Fibroblast of lung (primary cell): ENCODE measurements around the gene NATD1. TPM values are rescaled to one million over a fixed set of nuclear protein-coding genes. Genes with fewer than 3 reads are reported as not detected.

ENCODE experiments used
- DNase-seq, 2 donors: peaks; one replicate each; pipeline versions ENCODE4 v3.0.0 to v3.0.0-alpha.2; 2010; ENCODE audit warnings: low read depth in 2 of 2
- H2AFZ ChIP-seq: 2 replicates; pipeline ENCODE4 v1.5.1; 2012; ENCODE audit warnings: low read length, control low read depth, inconsistent platforms
- H3K27ac ChIP-seq: 2 replicates; pipeline ENCODE4 v1.5.1; 2011; ENCODE audit warnings: low read length, control low read depth; ENCODE audit not compliant: insufficient read depth
- H3K27me3 ChIP-seq: 2 replicates; pipeline ENCODE4 v1.5.1; 2011; ENCODE audit warnings: mild to moderate bottlenecking, low read length; ENCODE audit not compliant: control insufficient read depth, insufficient read depth
- H3K36me3 ChIP-seq: 2 replicates; pipeline ENCODE4 v1.5.1; 2011; ENCODE audit warnings: low read length; ENCODE audit not compliant: control insufficient read depth, insufficient read depth
- H3K4me1 ChIP-seq: 2 replicates; pipeline ENCODE4 v1.5.1; 2011; ENCODE audit warnings: low read length; ENCODE audit not compliant: control insufficient read depth, insufficient read depth; ENCODE audit errors: extremely low read depth
- H3K4me2 ChIP-seq: 2 replicates; pipeline ENCODE4 v1.5.1; 2011; ENCODE audit warnings: low read length, control low read depth; ENCODE audit not compliant: insufficient read depth; ENCODE audit errors: extremely low read depth
- H3K4me3 ChIP-seq, 4 experiments: fragments of 200-600 bp in 1 of 4; sonication (generic) in 1 of 4; replicated peaks in 1 of 4; 2 replicates each; pipeline ENCODE4 v1.5.1; 2011 to 2016; ENCODE audit warnings: low read length in 4 of 4, low read depth in 3 of 4, mild to moderate bottlenecking in 3 of 4, control low read depth in 2 of 4, inconsistent platforms in 1 of 4, mixed read lengths in 1 of 4; ENCODE audit not compliant: insufficient read depth in 1 of 4; ENCODE audit errors: control extremely low read depth in 1 of 4
- H3K79me2 ChIP-seq: 2 replicates; pipeline ENCODE4 v1.5.1; 2012; ENCODE audit warnings: mild to moderate bottlenecking, low read length, inconsistent platforms; ENCODE audit not compliant: control insufficient read depth, insufficient read depth
- H3K9ac ChIP-seq: 2 replicates; pipeline ENCODE4 v1.5.1; 2011; ENCODE audit warnings: mild to moderate bottlenecking, low read length, control low read depth; ENCODE audit not compliant: insufficient read depth
- H3K9me3 ChIP-seq: 2 replicates; pipeline ENCODE4 v1.5.1; 2012; ENCODE audit warnings: low read depth, low read length; ENCODE audit not compliant: control insufficient read depth, insufficient read depth
- H4K20me1 ChIP-seq: 2 replicates; pipeline ENCODE4 v1.5.1; 2011; ENCODE audit warnings: low read length; ENCODE audit not compliant: control insufficient read depth, insufficient read depth; ENCODE audit errors: extremely low read depth
- CTCF ChIP-seq, 2 donors: IDR thresholded peaks in 1 of 2; conservative IDR thresholded peaks in 1 of 2; 1 replicate in 1 of 2; 2 replicates in 1 of 2; pipeline ENCODE4 v1.5.1; 2011 to 2012; ENCODE audit warnings: low read length in 2 of 2, control low read depth in 1 of 2, inconsistent platforms in 1 of 2, low read depth in 1 of 2, mild to moderate bottlenecking in 1 of 2
- EZH2 ChIP-seq: IDR thresholded peaks from 2 replicates; pipeline ENCODE4 v1.5.1; 2012; ENCODE audit warnings: low read length, control low read depth, mild to moderate bottlenecking; ENCODE audit errors: missing control alignments
- polyA plus RNA-seq, 2 donors: library from polyadenylated mRNA; depleted of rRNA in 1 of 2; stranded (reverse) in 1 of 2; unstranded in 1 of 2; fragments of >200 nt; gene quantifications; 2 replicates each; pipeline ENCODE4 v1.2.1, GENCODE V29; 2011 to 2012; ENCODE audit warnings: missing spikeins in 1 of 2
- total RNA-seq: library from RNA; depleted of rRNA; stranded (reverse); fragments of >200 nt; gene quantifications from 2 replicates; pipeline ENCODE4 v1.2.1, GENCODE V29; 2014

NATD1 gene
- total and polyA plus RNA-seq, 2 donors (not counting 1 experiment from before 2014, with no cell fraction given), result 5.6 to 9.2 TPM

- no peak overlapping the region for H3K27ac ChIP-seq
- no peaks in the 10 kb centered on the region for H3K9me3 ChIP-seq
- no peaks in the 10 kb centered on the region for H3K79me2 ChIP-seq
- H3K36me3 ChIP-seq, result no peaks in the 10 kb centered on the region
- no peak overlapping the region for H3K4me3 ChIP-seq
- no peak overlapping the region for H2AFZ ChIP-seq
- TF ChIP-seq CTCF (conservative IDR thresholded peaks at IDR 0.05 in 1 of 2, IDR thresholded peaks at IDR 0.05 in 1 of 2; ENCODE audit: low read depth in 1 of 2, low read length in 2 of 2) (no peak), EZH2 (no peak)
- H3K9ac ChIP-seq, result no peak overlapping the region
- no peaks in the 10 kb centered on the region for H4K20me1 ChIP-seq
- H3K4me2 ChIP-seq, result no peak overlapping the region
- H3K4me1 ChIP-seq, result no peaks in the 10 kb centered on the region
- DNase-seq, result no peak
- H3K27me3 ChIP-seq, result peaks cover 3% of the 10 kb centered on the region
Measured at GRCh38 chr17:21242780-21243515, 10.3 kb downstream of the NATD1 start.

- peaks cover 3% of the 10 kb centered on the region for H3K27me3 ChIP-seq
- H3K9ac ChIP-seq, result no peak overlapping the region
- no peak for DNase-seq
- H3K9me3 ChIP-seq, result no peaks in the 10 kb centered on the region
- TF ChIP-seq CTCF (conservative IDR thresholded peaks at IDR 0.05 in 1 of 2, IDR thresholded peaks at IDR 0.05 in 1 of 2; ENCODE audit: low read depth in 1 of 2, low read length in 2 of 2), result no peak
- TF ChIP-seq EZH2, result no peak
- no peaks in the 10 kb centered on the region for H3K79me2 ChIP-seq
- H3K27ac ChIP-seq, result no peak overlapping the region
- no peak overlapping the region for H3K4me2 ChIP-seq
- no peaks in the 10 kb centered on the region for H4K20me1 ChIP-seq
- no peak overlapping the region for H2AFZ ChIP-seq
- H3K36me3 ChIP-seq, result no peaks in the 10 kb centered on the region
- H3K4me1 ChIP-seq, result no peaks in the 10 kb centered on the region
- H3K4me3 ChIP-seq, result no peak overlapping the region
Measured at GRCh38 chr17:21242026-21242697, 11.0 kb downstream of the NATD1 start.

- H3K79me2 ChIP-seq, result no peaks in the 10 kb centered on the region
- H4K20me1 ChIP-seq, result no peaks in the 10 kb centered on the region
- DNase-seq, result no peak
- TF ChIP-seq CTCF (conservative IDR thresholded peaks at IDR 0.05 in 1 of 2, IDR thresholded peaks at IDR 0.05 in 1 of 2; ENCODE audit: low read depth in 1 of 2, low read length in 2 of 2), result no peak
- no peak for TF ChIP-seq EZH2
- no peak overlapping the region for H2AFZ ChIP-seq
- H3K9ac ChIP-seq, result no peak overlapping the region
- no peaks in the 10 kb centered on the region for H3K4me1 ChIP-seq
- no peak overlapping the region for H3K4me2 ChIP-seq
- H3K36me3 ChIP-seq, result no peaks in the 10 kb centered on the region
- H3K4me3 ChIP-seq, result no peak overlapping the region
- H3K9me3 ChIP-seq, result no peaks in the 10 kb centered on the region
- peaks cover 3% of the 10 kb centered on the region for H3K27me3 ChIP-seq
- H3K27ac ChIP-seq, result no peak overlapping the region
Measured at GRCh38 chr17:21241564-21241963, 11.6 kb downstream of the NATD1 start.
